PFSK-1 (cell line): ENCODE results near the gene GTF2F1.

Source experiments
- FOXP2 ChIP-seq: optimal IDR thresholded peaks from 2 replicates; pipeline ENCODE3; 2011; ENCODE audit warnings: borderline replicate concordance, control low read depth, inconsistent platforms; ENCODE audit not compliant: insufficient read depth; ENCODE audit errors: extremely low read length, extremely low read depth
- POLR2AphosphoS5 ChIP-seq: IDR thresholded peaks from 2 replicates; pipeline ENCODE4 v1.6.1; 2012; ENCODE audit warnings: low read depth, mild to moderate bottlenecking, control low read depth, low read length, moderate library complexity
- REST ChIP-seq, 2 experiments: IDR thresholded peaks; 2 replicates each; pipeline versions ENCODE4 v1.6.1 to v1.8.0; 2011 to 2012; ENCODE audit warnings: low read depth in 2 of 2, low read length in 2 of 2, control low read depth in 1 of 2, inconsistent platforms in 1 of 2, mild to moderate bottlenecking in 1 of 2, moderate library complexity in 1 of 2; ENCODE audit not compliant: insufficient read depth in 1 of 2
- SIN3A ChIP-seq: IDR thresholded peaks from 2 replicates; pipeline ENCODE4 v1.6.1; 2012; ENCODE audit warnings: mild to moderate bottlenecking, low read length, moderate library complexity, borderline replicate concordance; ENCODE audit not compliant: insufficient read depth
- TAF1 ChIP-seq: IDR thresholded peaks from 2 replicates; pipeline ENCODE4 v1.6.1; 2012; ENCODE audit warnings: low read length, control low read depth, borderline replicate concordance; ENCODE audit not compliant: insufficient read depth

GTF2F1 gene

GRCh38 chr19:6376512-6377190, 16.3 kb downstream of the GTF2F1 start:
- no peak for TF ChIP-seq REST (IDR thresholded peaks at IDR 0.05; ENCODE audit: insufficient read depth in 1 of 2, low read depth in 2 of 2, low read length in 2 of 2)
- TF ChIP-seq FOXP2 = no peak
- no peak for TF ChIP-seq TAF1
- TF ChIP-seq POLR2AphosphoS5 = no peak; the same call in 1 of the 2 replicates
- TF ChIP-seq SIN3A = no peak

- TF ChIP-seq POLR2AphosphoS5 (0 out of 2 replicates have a peak, but pooled peaks have one; percentile 9), FOXP2 (no peak)
These were observed 17.5 kb downstream of the GTF2F1 start, which contains the start of gene PSPN for GRCh38 chr19:6375411-6376010. TSS of gene PSPN (minus strand) at chr19:6375933. CDS start at chr19:6375849, 84 bp downstream.

- TF ChIP-seq POLR2AphosphoS5 (no peak), FOXP2 (no peak), TAF1 (no peak), REST (IDR thresholded peaks at IDR 0.05; ENCODE audit: insufficient read depth in 1 of 2, low read depth in 2 of 2, low read length in 2 of 2) (no peak), SIN3A (no peak)
These were observed 18.1 kb downstream of the GTF2F1 start for GRCh38 chr19:6374711-6375410.

GRCh38 chr19:6374161-6374709, 18.7 kb downstream of the GTF2F1 start:
- TF ChIP-seq REST (IDR thresholded peaks at IDR 0.05; ENCODE audit: insufficient read depth in 1 of 2, low read depth in 2 of 2, low read length in 2 of 2) (no peak), TAF1 (no peak), FOXP2 (no peak), SIN3A (no peak), POLR2AphosphoS5 (no peak)

GRCh38 chr19:6373813-6374108, 19.2 kb downstream of the GTF2F1 start:
- TF ChIP-seq SIN3A (no peak), TAF1 (no peak), POLR2AphosphoS5 (no peak), REST (IDR thresholded peaks at IDR 0.05; ENCODE audit: insufficient read depth in 1 of 2, low read depth in 2 of 2, low read length in 2 of 2) (no peak), FOXP2 (no peak)
